ENCODE results near the gene PTTG1. TPM values are rescaled to one million over a fixed set of nuclear protein-coding genes. Genes with fewer than 3 reads are reported as not detected.

Gene PTTG1
- total RNA-seq, 6 donors from 2014 or later = 4.3 to 34.8 (median 9.6) TPM

GRCh38 chr5:160463740-160464465 lies 42.2 kb downstream of the PTTG1 start:
- H3K4me3 ChIP-seq = no peak overlapping the region
- no peak overlapping the region for H3K27ac ChIP-seq
- no peak for DNase-seq
- H3K36me3 ChIP-seq = no peaks in the 10 kb centered on the region
- TF ChIP-seq POLR2A (IDR thresholded peaks at IDR 0.05) (no peak), EP300 (IDR thresholded peaks at IDR 0.05) (no peak), POLR2AphosphoS5 (IDR thresholded peaks at IDR 0.05) (no peak), CTCF (IDR thresholded peaks at IDR 0.05) (no peak)
- no peaks in the 10 kb centered on the region for H3K27me3 ChIP-seq
- no peaks in the 10 kb centered on the region for H3K9me3 ChIP-seq
- no peak for ATAC-seq (ENCODE audit: low FRiP score in 2 of 2)
- WGBS, 2 donors = 64 to 67% methylated on average over 6 to 7 of the region's 7 CpGs
- H3K4me1 ChIP-seq = peaks cover 14 to 24% (median 18%) of the 10 kb centered on the region in 4 donors

GRCh38 chr5:160464466-160464797 lies 42.8 kb downstream of the PTTG1 start:
- no peak for ATAC-seq (ENCODE audit: low FRiP score in 2 of 2)
- Histone ChIP-seq H3K27me3 (no peaks in the 10 kb centered on the region), H3K9me3 (no peaks in the 10 kb centered on the region), H3K36me3 (no peaks in the 10 kb centered on the region), H3K4me3 (no peak overlapping the region), H3K27ac (no peak overlapping the region), H3K4me1 (peaks cover 14 to 29% (median 18%) of the 10 kb centered on the region in 4 donors)
- 32 to 45% methylated on average over 3 to 4 of the region's 4 CpGs for WGBS, 2 donors
- no peak for TF ChIP-seq EP300 (IDR thresholded peaks at IDR 0.05)
- TF ChIP-seq POLR2AphosphoS5 (IDR thresholded peaks at IDR 0.05) = no peak
- no peak for TF ChIP-seq POLR2A (IDR thresholded peaks at IDR 0.05)
- no peak for DNase-seq

GRCh38 chr5:160466116-160466515 lies 44.5 kb downstream of the PTTG1 start:
- H3K27ac ChIP-seq = no peak overlapping the region
- H3K9me3 ChIP-seq = no peaks in the 10 kb centered on the region
- H3K27me3 ChIP-seq = no peaks in the 10 kb centered on the region
- H3K4me3 ChIP-seq = no peak overlapping the region
- 76% methylated on average over 5 of the region's 5 CpGs for WGBS, 2 donors
- H3K4me1 ChIP-seq = peaks cover 14 to 40% (median 24%) of the 10 kb centered on the region in 4 donors
- TF ChIP-seq CTCF (IDR thresholded peaks at IDR 0.05) (no peak), POLR2AphosphoS5 (IDR thresholded peaks at IDR 0.05) (no peak), EP300 (IDR thresholded peaks at IDR 0.05) (no peak), POLR2A (IDR thresholded peaks at IDR 0.05) (no peak)
- H3K36me3 ChIP-seq = no peaks in the 10 kb centered on the region
- ATAC-seq (ENCODE audit: low FRiP score in 2 of 2) (no peak), DNase-seq (no peak)

- ATAC-seq (ENCODE audit: low FRiP score in 2 of 2) = no peak
- no peak for DNase-seq
- no peaks in the 10 kb centered on the region for H3K9me3 ChIP-seq
- H3K4me3 ChIP-seq = peak overlapping the region in 2 of 4 donors; percentile 52 to 54
- H3K36me3 ChIP-seq = no peaks in the 10 kb centered on the region
- WGBS, 2 donors = 35 to 43% methylated on average over 9 of the region's 9 CpGs
- H3K27ac ChIP-seq = peak overlapping the region in 3 of 4 donors; percentile 58 to 72 (median 68)
- H3K4me1 ChIP-seq = peaks cover 14 to 46% (median 30%) of the 10 kb centered on the region in 4 donors
- no peaks in the 10 kb centered on the region for H3K27me3 ChIP-seq
- TF ChIP-seq POLR2A (IDR thresholded peaks at IDR 0.05) (no peak), EP300 (IDR thresholded peaks at IDR 0.05) (no peak), CTCF (IDR thresholded peaks at IDR 0.05) (no peak), POLR2AphosphoS5 (IDR thresholded peaks at IDR 0.05) (no peak)
Observed at GRCh38 chr5:160466889-160467554, 45.4 kb downstream of the PTTG1 start.

- peak overlapping the region in 3 of 4 donors; percentile 58 to 72 (median 68) for H3K27ac ChIP-seq
Observed at GRCh38 chr5:160467555-160468362, 46.1 kb downstream of the PTTG1 start.

More at GRCh38 chr5:160467555-160468362, 46.1 kb downstream of the PTTG1 start:
- peak; percentile 4 to 21 for TF ChIP-seq POLR2AphosphoS5 (IDR thresholded peaks at IDR 0.05)
- no peak for TF ChIP-seq CTCF (IDR thresholded peaks at IDR 0.05)
- Histone ChIP-seq H3K4me3 (peak overlapping the region in 3 of 4 donors; percentile 40 to 54 (median 52)), H3K4me1 (peaks cover 14 to 46% (median 30%) of the 10 kb centered on the region in 4 donors), H3K27me3 (no peaks in the 10 kb centered on the region), H3K9me3 (no peaks in the 10 kb centered on the region), H3K36me3 (no peaks in the 10 kb centered on the region)
- ATAC-seq (ENCODE audit: low FRiP score in 2 of 2) = peak; percentile 86 to 87
- DNase-seq = peak; percentile 66 to 82
- WGBS, 2 donors = 10 to 18% methylated on average over 14 to 24 of the region's 29 CpGs
